Activated naive CD8-positive, alpha-beta T cell treated with anti-CD3 and anti-CD28 coated beads, Interleukin-2, amount 50 U/mL, for 24 hours (primary cell): ENCODE measurements around the gene PABPC1L.

Experiments
- ATAC-seq: fragments of 150-1000 bp; cut with Tn5 transposase; one replicate; pipeline ENCODE4 v1.10.0; 2021
- DNase-seq: peaks from one replicate; pipeline ENCODE4 v3.0.0; 2021
- H3K27ac Mint-ChIP-seq: one replicate; pipeline ENCODE4 v1.8.0; 2021; ENCODE audit warnings: mild to moderate bottlenecking, mixed read lengths
- H3K27me3 Mint-ChIP-seq: one replicate; pipeline ENCODE4 v1.8.0; 2021; ENCODE audit warnings: mixed read lengths
- H3K36me3 Mint-ChIP-seq: one replicate; pipeline ENCODE4 v1.8.0; 2021; ENCODE audit warnings: low read depth, mixed read lengths
- H3K4me1 Mint-ChIP-seq: one replicate; pipeline ENCODE4 v1.8.0; 2021; ENCODE audit warnings: mixed read lengths
- H3K4me3 Mint-ChIP-seq: one replicate; pipeline ENCODE4 v1.8.0; 2021; ENCODE audit warnings: mild to moderate bottlenecking, moderate library complexity, mixed read lengths
- H3K9me3 Mint-ChIP-seq: one replicate; pipeline ENCODE4 v1.8.0; 2021; ENCODE audit warnings: mixed read lengths

PABPC1L gene

GRCh38 chr20:44916586-44916985 lies 6.7 kb downstream of the PABPC1L start:
- Mint-ChIP-seq H3K27ac (no peak overlapping the region), H3K27me3 (no peaks in the 10 kb centered on the region)

GRCh38 chr20:44917399-44917798 lies 7.5 kb downstream of the PABPC1L start:
- Mint-ChIP-seq H3K4me1 (peaks cover 18% of the 10 kb centered on the region), H3K9me3 (no peaks in the 10 kb centered on the region), H3K27me3 (no peaks in the 10 kb centered on the region), H3K36me3 (peaks cover 46% of the 10 kb centered on the region), H3K4me3 (no peak overlapping the region), H3K27ac (no peak overlapping the region)
- DNase-seq (no peak), ATAC-seq (no peak)

More at GRCh38 chr20:44916586-44916985, 6.7 kb downstream of the PABPC1L start:
- DNase-seq, result no peak
- no peaks in the 10 kb centered on the region for H3K9me3 Mint-ChIP-seq
- H3K4me1 Mint-ChIP-seq, result peaks cover 20% of the 10 kb centered on the region
- ATAC-seq, result no peak
- H3K4me3 Mint-ChIP-seq, result no peak overlapping the region
- H3K36me3 Mint-ChIP-seq, result peaks cover 46% of the 10 kb centered on the region

GRCh38 chr20:44918342-44918741 lies 8.5 kb downstream of the PABPC1L start:
- ATAC-seq, result no peak
- DNase-seq, result no peak
- Mint-ChIP-seq H3K4me1 (peaks cover 15% of the 10 kb centered on the region), H3K27ac (no peak overlapping the region), H3K4me3 (no peak overlapping the region), H3K36me3 (peaks cover 45% of the 10 kb centered on the region), H3K9me3 (no peaks in the 10 kb centered on the region), H3K27me3 (no peaks in the 10 kb centered on the region)

DNA sequence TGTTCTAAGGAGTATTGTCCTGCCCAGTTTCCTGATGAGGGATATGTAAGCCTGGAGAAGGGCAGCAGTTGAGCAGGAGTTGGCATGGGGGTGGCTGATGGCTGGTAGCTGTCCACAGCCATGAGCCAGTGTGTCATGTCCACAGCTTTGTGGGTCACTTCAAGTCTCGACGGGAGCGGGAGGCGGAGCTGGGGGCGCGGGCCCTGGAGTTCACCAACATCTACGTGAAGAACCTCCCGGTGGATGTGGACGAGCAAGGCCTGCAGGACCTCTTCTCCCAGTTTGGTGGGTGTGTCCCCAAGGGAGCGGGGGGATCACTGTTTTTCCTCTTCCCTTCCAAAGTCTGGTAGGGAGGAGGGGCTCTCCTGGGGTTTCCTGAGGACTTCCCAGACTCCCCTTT lies 8.9 kb downstream of the PABPC1L start:
- ATAC-seq (no peak), DNase-seq (no peak)
- H3K4me3 Mint-ChIP-seq, result no peak overlapping the region
- no peaks in the 10 kb centered on the region for H3K9me3 Mint-ChIP-seq
- H3K36me3 Mint-ChIP-seq, result peaks cover 42% of the 10 kb centered on the region
- no peak overlapping the region for H3K27ac Mint-ChIP-seq
- peaks cover 14% of the 10 kb centered on the region for H3K4me1 Mint-ChIP-seq
- H3K27me3 Mint-ChIP-seq, result no peaks in the 10 kb centered on the region

GRCh38 chr20:44921447-44921846 lies 11.6 kb downstream of the PABPC1L start:
- no peaks in the 10 kb centered on the region for H3K9me3 Mint-ChIP-seq
- no peak overlapping the region for H3K4me3 Mint-ChIP-seq
- DNase-seq (no peak), ATAC-seq (no peak)
- peaks cover 2% of the 10 kb centered on the region for H3K4me1 Mint-ChIP-seq
- no peaks in the 10 kb centered on the region for H3K27me3 Mint-ChIP-seq
- H3K27ac Mint-ChIP-seq, result no peak overlapping the region
- peaks cover 32% of the 10 kb centered on the region for H3K36me3 Mint-ChIP-seq

DNA sequence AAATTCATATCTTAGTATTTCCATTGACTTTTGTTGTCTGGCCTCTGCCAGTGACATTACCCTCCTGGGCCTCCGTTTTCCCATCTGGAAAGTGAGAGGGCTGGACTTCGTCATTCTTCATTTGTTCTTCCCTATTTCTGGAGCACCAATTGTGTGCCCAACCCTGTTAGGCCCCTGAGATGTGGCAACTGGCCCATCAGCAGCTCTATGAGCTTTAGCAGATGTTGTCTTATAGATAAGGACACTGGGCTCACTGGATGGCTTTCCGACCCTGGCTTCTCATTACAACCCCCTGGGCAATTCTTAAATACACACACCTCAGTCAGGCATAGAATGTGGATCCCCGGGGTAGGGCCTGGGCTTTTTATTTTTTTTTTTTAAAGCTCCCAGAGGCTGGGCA lies 14.7 kb downstream of the PABPC1L start:
- H3K36me3 Mint-ChIP-seq, result peaks cover 26% of the 10 kb centered on the region
- no peaks in the 10 kb centered on the region for H3K4me1 Mint-ChIP-seq
- H3K9me3 Mint-ChIP-seq, result no peaks in the 10 kb centered on the region
- DNase-seq (no peak), ATAC-seq (no peak)
- no peak overlapping the region for H3K4me3 Mint-ChIP-seq
- H3K27me3 Mint-ChIP-seq, result no peaks in the 10 kb centered on the region
- H3K27ac Mint-ChIP-seq, result no peak overlapping the region

DNA sequence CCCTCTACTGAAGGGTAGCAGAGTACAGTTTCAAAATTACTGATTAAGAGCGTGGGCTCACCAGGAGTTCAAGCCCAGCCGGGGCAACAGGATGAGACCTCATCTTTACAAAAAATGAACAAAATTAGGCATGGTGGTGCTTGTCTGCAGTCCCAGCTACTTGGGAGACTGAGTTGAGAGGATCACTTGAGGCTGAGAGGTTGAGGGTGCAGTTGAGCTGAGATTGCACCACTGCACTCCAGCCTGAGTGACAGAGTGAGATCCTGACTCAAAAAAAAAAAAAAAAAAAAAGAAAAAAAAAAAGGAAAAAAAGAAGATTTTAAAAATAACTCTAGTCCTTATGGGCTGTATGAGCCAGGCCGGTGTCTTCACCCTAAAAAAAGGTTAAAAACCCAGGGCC lies 18.7 kb downstream of the PABPC1L start:
- ATAC-seq, result no peak
- Mint-ChIP-seq H3K4me1 (no peaks in the 10 kb centered on the region), H3K27me3 (no peaks in the 10 kb centered on the region), H3K9me3 (no peaks in the 10 kb centered on the region), H3K27ac (no peak overlapping the region), H3K36me3 (peaks cover 21% of the 10 kb centered on the region), H3K4me3 (no peak overlapping the region)
- no peak for DNase-seq

DNA sequence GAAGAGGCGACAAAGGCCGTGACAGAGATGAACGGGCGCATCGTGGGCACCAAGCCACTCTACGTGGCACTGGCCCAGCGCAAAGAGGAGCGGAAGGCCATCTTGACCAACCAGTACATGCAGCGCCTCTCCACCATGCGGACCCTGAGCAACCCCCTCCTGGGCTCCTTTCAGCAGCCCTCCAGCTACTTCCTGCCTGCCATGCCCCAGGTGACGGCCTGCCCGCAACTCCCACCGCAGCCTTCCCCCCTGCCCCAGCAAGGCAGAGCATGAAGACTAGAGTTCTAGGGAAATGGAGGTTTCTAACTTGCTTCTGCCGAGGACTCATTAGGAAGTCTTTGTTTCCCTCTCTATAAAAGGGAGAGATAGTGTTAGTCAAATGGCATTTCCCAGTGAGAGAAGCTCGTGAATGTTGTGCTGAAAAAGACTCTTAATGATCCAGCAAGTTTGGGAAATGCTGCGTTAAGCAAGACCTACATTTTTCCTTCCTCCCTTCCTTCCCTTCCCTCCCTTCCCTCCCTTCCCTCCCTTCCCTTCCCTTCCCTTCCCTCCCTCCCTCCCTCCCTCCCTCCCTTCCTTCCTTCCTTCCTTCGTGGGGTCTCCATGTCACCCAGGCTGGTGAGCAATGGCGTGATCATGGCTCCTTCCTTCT lies 20.8 kb downstream of the PABPC1L start:
- H3K27ac Mint-ChIP-seq, result no peak overlapping the region
- H3K27me3 Mint-ChIP-seq, result no peaks in the 10 kb centered on the region
- no peak overlapping the region for H3K4me3 Mint-ChIP-seq

DNA sequence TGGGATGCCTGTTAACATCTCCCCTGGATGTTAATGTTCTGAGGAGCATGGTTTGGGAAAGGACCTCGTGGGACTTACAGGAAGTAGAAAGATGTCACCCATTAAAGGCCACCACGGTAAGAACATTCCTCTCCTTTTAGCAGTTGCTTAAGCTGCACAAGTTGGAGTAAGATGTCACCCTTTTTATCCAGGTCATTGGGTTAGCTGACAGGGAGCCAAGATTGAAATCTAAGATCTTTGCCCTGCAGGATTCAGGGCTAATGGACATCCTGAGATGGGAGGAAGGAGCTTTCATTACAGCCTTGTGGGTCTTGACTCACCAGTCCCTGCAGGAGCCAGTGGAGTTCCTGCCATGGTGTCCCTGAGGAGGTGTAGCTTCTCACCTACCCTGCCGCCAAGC lies 22.1 kb downstream of the PABPC1L start:
- peaks cover 20% of the 10 kb centered on the region for H3K36me3 Mint-ChIP-seq
- no peak for DNase-seq
- no peak for ATAC-seq
- H3K4me3 Mint-ChIP-seq, result no peak overlapping the region
- no peaks in the 10 kb centered on the region for H3K27me3 Mint-ChIP-seq
- H3K9me3 Mint-ChIP-seq, result no peaks in the 10 kb centered on the region
- no peak overlapping the region for H3K27ac Mint-ChIP-seq
- H3K4me1 Mint-ChIP-seq, result no peaks in the 10 kb centered on the region

More for the DNA sequence above, 20.8 kb downstream of the PABPC1L start:
- H3K4me1 Mint-ChIP-seq, result no peaks in the 10 kb centered on the region
- DNase-seq (no peak), ATAC-seq (no peak)
- H3K36me3 Mint-ChIP-seq, result peaks cover 22% of the 10 kb centered on the region
- no peaks in the 10 kb centered on the region for H3K9me3 Mint-ChIP-seq

GRCh38 chr20:44932916-44933315 lies 23.1 kb downstream of the PABPC1L start:
- no peaks in the 10 kb centered on the region for H3K9me3 Mint-ChIP-seq
- H3K4me1 Mint-ChIP-seq, result no peaks in the 10 kb centered on the region
- H3K27me3 Mint-ChIP-seq, result no peaks in the 10 kb centered on the region
- no peak overlapping the region for H3K27ac Mint-ChIP-seq
- no peak overlapping the region for H3K4me3 Mint-ChIP-seq
- DNase-seq, result no peak
- H3K36me3 Mint-ChIP-seq, result peaks cover 27% of the 10 kb centered on the region
- no peak for ATAC-seq

DNA sequence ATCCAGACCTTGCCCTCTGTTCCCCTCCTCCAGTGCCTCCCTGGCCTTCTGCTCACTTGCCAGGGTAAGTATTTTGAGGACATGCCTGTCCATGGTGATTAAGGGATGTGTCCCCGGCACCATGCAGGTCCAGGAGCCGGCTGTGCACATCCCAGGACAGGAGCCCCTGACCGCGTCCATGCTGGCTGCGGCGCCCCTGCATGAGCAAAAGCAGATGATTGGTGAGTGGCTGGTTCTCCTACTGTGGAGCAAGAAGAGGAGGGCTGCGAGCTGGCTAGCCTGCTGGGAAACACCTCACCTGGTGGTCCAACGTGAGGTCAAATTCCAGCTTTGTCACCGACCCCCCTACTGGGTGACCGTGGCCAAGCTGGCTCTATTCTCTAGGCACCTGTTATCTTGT lies 26.6 kb downstream of the PABPC1L start:
- Mint-ChIP-seq H3K27ac (no peak overlapping the region), H3K9me3 (no peaks in the 10 kb centered on the region), H3K4me3 (no peak overlapping the region), H3K27me3 (no peaks in the 10 kb centered on the region), H3K4me1 (no peaks in the 10 kb centered on the region), H3K36me3 (peaks cover 32% of the 10 kb centered on the region)
- ATAC-seq (no peak), DNase-seq (no peak)

DNA sequence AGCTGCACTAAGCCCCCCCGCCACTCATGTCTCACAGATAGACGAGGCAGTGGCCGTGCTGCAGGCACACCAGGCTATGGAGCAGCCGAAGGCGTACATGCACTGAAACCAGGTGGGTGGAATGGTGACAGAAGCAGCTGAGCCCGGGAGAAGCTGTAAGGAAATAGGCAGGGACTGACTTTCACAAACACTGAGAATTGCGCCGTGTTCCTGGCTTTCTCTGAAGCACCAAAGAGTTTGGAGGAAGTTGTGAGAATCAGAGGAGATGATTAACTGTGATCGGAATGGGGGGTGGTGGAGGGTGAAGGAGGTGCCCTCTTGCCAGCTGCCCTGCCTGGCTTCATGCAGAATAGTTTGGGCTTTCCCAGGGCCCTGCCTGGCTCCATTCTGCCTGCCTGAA lies 28.8 kb downstream of the PABPC1L start:
- no peak for DNase-seq
- ATAC-seq, result no peak
- Mint-ChIP-seq H3K36me3 (peaks cover 42% of the 10 kb centered on the region), H3K4me3 (no peak overlapping the region), H3K9me3 (no peaks in the 10 kb centered on the region), H3K4me1 (no peaks in the 10 kb centered on the region), H3K27ac (peak overlapping the region; percentile 36), H3K27me3 (no peaks in the 10 kb centered on the region)

DNA sequence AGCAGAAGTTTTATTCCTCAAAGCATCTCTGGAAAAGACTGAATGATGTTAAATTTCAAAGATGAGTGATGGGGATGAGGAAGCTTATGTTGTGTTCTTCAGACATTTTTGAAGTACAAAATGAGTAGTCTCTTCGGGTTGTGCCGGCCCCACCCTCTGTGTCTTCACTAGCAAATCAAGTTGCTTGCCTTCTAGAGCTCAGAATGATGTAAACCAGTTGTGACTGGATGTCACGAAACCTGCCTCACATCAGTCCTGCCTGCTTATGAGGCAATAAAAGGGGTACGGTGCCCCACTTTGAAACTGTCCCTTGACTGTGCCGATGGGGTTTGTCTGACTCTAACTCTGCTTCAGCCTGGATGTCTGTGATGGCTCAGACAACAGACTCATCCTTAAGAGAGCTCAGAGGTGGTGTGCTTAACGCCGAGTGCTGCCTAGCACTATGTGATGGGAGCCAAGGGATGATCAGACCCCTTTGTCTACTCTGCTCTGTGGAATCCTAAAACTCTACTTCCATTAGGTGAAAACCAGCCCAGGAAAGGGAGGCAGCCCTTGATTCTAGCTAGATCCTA lies 31.3 kb downstream of the PABPC1L start:
- H3K27me3 Mint-ChIP-seq, result no peaks in the 10 kb centered on the region
- H3K9me3 Mint-ChIP-seq, result no peaks in the 10 kb centered on the region
- no peaks in the 10 kb centered on the region for H3K4me1 Mint-ChIP-seq
- DNase-seq (no peak), ATAC-seq (no peak)
- H3K27ac Mint-ChIP-seq, result peak overlapping the region; percentile 60
- peaks cover 54% of the 10 kb centered on the region for H3K36me3 Mint-ChIP-seq
- H3K4me3 Mint-ChIP-seq, result no peak overlapping the region

DNA sequence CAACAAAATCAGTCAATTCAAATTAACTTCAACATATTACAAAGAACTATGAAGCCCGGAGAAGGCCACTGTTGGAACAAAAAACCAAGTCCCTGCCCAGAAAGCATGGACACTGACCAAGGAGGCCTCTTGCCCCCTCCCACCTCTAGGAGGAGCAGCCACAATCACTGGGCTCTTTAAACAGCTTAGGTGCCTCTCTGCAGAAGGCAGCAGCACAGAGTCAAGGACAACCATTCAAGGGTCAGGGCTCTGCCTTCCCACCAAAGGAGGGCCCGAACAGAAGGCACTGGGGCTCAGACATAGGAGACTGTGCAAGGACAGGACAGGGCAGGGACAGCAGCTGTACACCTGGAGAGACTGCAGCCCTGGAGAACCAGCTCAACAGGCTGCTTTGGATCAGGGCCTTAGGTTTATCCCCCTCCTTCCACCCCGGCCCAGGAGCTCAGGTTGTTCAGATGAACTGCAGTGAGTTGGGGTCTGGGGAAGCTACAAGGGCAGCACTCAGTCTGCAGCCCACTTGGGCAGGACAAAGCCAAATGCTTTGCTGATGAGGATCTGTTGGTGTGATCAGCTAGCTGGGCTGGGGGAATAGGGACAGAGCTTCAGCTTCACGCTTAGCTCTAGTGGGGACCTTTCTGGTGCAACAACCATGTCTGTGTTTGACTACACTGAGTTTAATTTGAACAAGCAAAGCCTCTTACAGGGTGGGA lies 32.6 kb downstream of the PABPC1L start:
- Mint-ChIP-seq H3K9me3 (no peaks in the 10 kb centered on the region), H3K4me3 (no peak overlapping the region), H3K27ac (peak overlapping the region; percentile 19), H3K4me1 (no peaks in the 10 kb centered on the region), H3K36me3 (peaks cover 61% of the 10 kb centered on the region), H3K27me3 (no peaks in the 10 kb centered on the region)
- DNase-seq, result no peak
- ATAC-seq, result peak; percentile 29

- no peaks in the 10 kb centered on the region for H3K27me3 Mint-ChIP-seq
- H3K36me3 Mint-ChIP-seq, result peaks cover 66% of the 10 kb centered on the region
- ATAC-seq (no peak), DNase-seq (no peak)
- no peak overlapping the region for H3K4me3 Mint-ChIP-seq
- H3K4me1 Mint-ChIP-seq, result no peaks in the 10 kb centered on the region
- no peaks in the 10 kb centered on the region for H3K9me3 Mint-ChIP-seq
- peak overlapping the region; percentile 12 for H3K27ac Mint-ChIP-seq
Observed at GRCh38 chr20:44943828-44944227, 34.0 kb downstream of the PABPC1L start.
